Adipocyte (in vitro differentiated cells): ENCODE results near the gene MYO10.

Source experiments
- DNase-seq: peaks from one replicate; pipeline ENCODE4 v3.0.0-alpha.2; 2015; ENCODE audit warnings: low read depth
- H3K27me3 ChIP-seq: replicated peaks from 2 replicates; pipeline ENCODE4 v1.7.0; 2013; ENCODE audit warnings: mild to moderate bottlenecking, low read length, moderate library complexity; ENCODE audit not compliant: control insufficient read depth, insufficient read depth
- H3K36me3 ChIP-seq: 2 replicates; pipeline ENCODE4 v1.7.0; 2013; ENCODE audit warnings: low read length, mild to moderate bottlenecking, moderate library complexity; ENCODE audit not compliant: control insufficient read depth, insufficient read depth, severe bottlenecking
- H3K4me1 ChIP-seq: 2 replicates; pipeline ENCODE4 v1.7.0; 2013; ENCODE audit warnings: mild to moderate bottlenecking, low read length, moderate library complexity; ENCODE audit not compliant: control insufficient read depth, insufficient read depth
- H3K4me3 ChIP-seq: 2 replicates; pipeline ENCODE4 v1.7.0; 2013; ENCODE audit warnings: mild to moderate bottlenecking, low read length, moderate library complexity
- H3K9ac ChIP-seq: 2 replicates; pipeline ENCODE4 v1.7.0; 2013; ENCODE audit warnings: mild to moderate bottlenecking, low read length, moderate library complexity
- H3K9me3 ChIP-seq: 2 replicates; pipeline ENCODE4 v1.7.0; 2013; ENCODE audit warnings: mild to moderate bottlenecking, low read length, moderate library complexity; ENCODE audit not compliant: control insufficient read depth

MYO10 gene

GRCh38 chr5:16827755-16828154, 108.3 kb downstream of the MYO10 start:
- H3K27me3 ChIP-seq = no peaks in the 10 kb centered on the region
- no peak overlapping the region for H3K4me3 ChIP-seq
- DNase-seq = no peak
- peaks cover 4% of the 10 kb centered on the region for H3K4me1 ChIP-seq
- no peaks in the 10 kb centered on the region for H3K9me3 ChIP-seq
- H3K9ac ChIP-seq = no peak overlapping the region
- no peaks in the 10 kb centered on the region for H3K36me3 ChIP-seq

GRCh38 chr5:16826379-16827125, 109.5 kb downstream of the MYO10 start:
- H3K36me3 ChIP-seq = no peaks in the 10 kb centered on the region

GRCh38 chr5:16819522-16820167, 116.4 kb downstream of the MYO10 start:
- Histone ChIP-seq H3K4me3 (no peak overlapping the region), H3K36me3 (no peaks in the 10 kb centered on the region), H3K4me1 (peaks cover 13% of the 10 kb centered on the region), H3K27me3 (no peaks in the 10 kb centered on the region), H3K9ac (no peak overlapping the region), H3K9me3 (no peaks in the 10 kb centered on the region)
- peak; percentile 90 for DNase-seq

More at GRCh38 chr5:16826379-16827125, 109.5 kb downstream of the MYO10 start:
- Histone ChIP-seq H3K9me3 (no peaks in the 10 kb centered on the region), H3K27me3 (no peaks in the 10 kb centered on the region), H3K9ac (no peak overlapping the region), H3K4me3 (no peak overlapping the region), H3K4me1 (peaks cover 4% of the 10 kb centered on the region)
- DNase-seq = peak; percentile 31

GRCh38 chr5:16815432-16815831, 120.7 kb downstream of the MYO10 start:
- Histone ChIP-seq H3K4me1 (peaks cover 16% of the 10 kb centered on the region), H3K36me3 (no peaks in the 10 kb centered on the region), H3K4me3 (no peak overlapping the region)

GRCh38 chr5:16812911-16813310, 123.2 kb downstream of the MYO10 start:
- Histone ChIP-seq H3K9me3 (no peaks in the 10 kb centered on the region), H3K36me3 (no peaks in the 10 kb centered on the region), H3K27me3 (no peaks in the 10 kb centered on the region), H3K4me3 (no peak overlapping the region), H3K9ac (no peak overlapping the region), H3K4me1 (peaks cover 21% of the 10 kb centered on the region)
- peak; percentile 20 for DNase-seq

More at GRCh38 chr5:16815432-16815831, 120.7 kb downstream of the MYO10 start:
- Histone ChIP-seq H3K9me3 (no peaks in the 10 kb centered on the region), H3K9ac (no peak overlapping the region), H3K27me3 (no peaks in the 10 kb centered on the region)
- DNase-seq = no peak

GRCh38 chr5:16812448-16812847, 123.6 kb downstream of the MYO10 start:
- Histone ChIP-seq H3K4me1 (peaks cover 21% of the 10 kb centered on the region), H3K27me3 (no peaks in the 10 kb centered on the region), H3K9ac (no peak overlapping the region), H3K9me3 (no peaks in the 10 kb centered on the region), H3K36me3 (no peaks in the 10 kb centered on the region), H3K4me3 (no peak overlapping the region)
- DNase-seq = no peak

- Histone ChIP-seq H3K4me1 (peaks cover 24% of the 10 kb centered on the region), H3K27me3 (no peaks in the 10 kb centered on the region), H3K9ac (peak overlapping the region; percentile 54), H3K36me3 (no peaks in the 10 kb centered on the region), H3K4me3 (peak overlapping the region; percentile 25), H3K9me3 (no peaks in the 10 kb centered on the region)
- no peak for DNase-seq
These were observed 125.8 kb downstream of the MYO10 start for GRCh38 chr5:16810208-16810854.

GRCh38 chr5:16809395-16810207, 126.5 kb downstream of the MYO10 start:
- H3K9ac ChIP-seq = peak overlapping the region; percentile 55
- no peaks in the 10 kb centered on the region for H3K27me3 ChIP-seq
- no peaks in the 10 kb centered on the region for H3K9me3 ChIP-seq
- no peaks in the 10 kb centered on the region for H3K36me3 ChIP-seq
- peaks cover 25% of the 10 kb centered on the region for H3K4me1 ChIP-seq
- DNase-seq = peak; percentile 90
- H3K4me3 ChIP-seq = peak overlapping the region; percentile 25

GRCh38 chr5:16809010-16809394, 127.1 kb downstream of the MYO10 start:
- Histone ChIP-seq H3K4me1 (peaks cover 25% of the 10 kb centered on the region), H3K27me3 (no peaks in the 10 kb centered on the region), H3K4me3 (peak overlapping the region; percentile 25), H3K9ac (peak overlapping the region; percentile 55), H3K36me3 (no peaks in the 10 kb centered on the region), H3K9me3 (no peaks in the 10 kb centered on the region)
- peak; percentile 62 for DNase-seq

GRCh38 chr5:16808021-16808420, 128.1 kb downstream of the MYO10 start:
- Histone ChIP-seq H3K9ac (no peak overlapping the region), H3K9me3 (no peaks in the 10 kb centered on the region), H3K4me1 (peaks cover 25% of the 10 kb centered on the region), H3K4me3 (no peak overlapping the region), H3K36me3 (no peaks in the 10 kb centered on the region), H3K27me3 (no peaks in the 10 kb centered on the region)
- DNase-seq = no peak

GRCh38 chr5:16807547-16807864, 128.6 kb downstream of the MYO10 start:
- Histone ChIP-seq H3K4me1 (peaks cover 25% of the 10 kb centered on the region), H3K4me3 (no peak overlapping the region), H3K27me3 (no peaks in the 10 kb centered on the region), H3K9me3 (no peaks in the 10 kb centered on the region), H3K9ac (no peak overlapping the region), H3K36me3 (no peaks in the 10 kb centered on the region)
- no peak for DNase-seq
